Stimulated activated naive CD8-positive, alpha-beta T cell treated with anti-CD3 and anti-CD28 coated beads, Interleukin-15, amount 100 ng/mL, for 72 hours (primary cell): ENCODE results near the gene MYL3.

ENCODE experiments used
- ATAC-seq: fragments of 150-1000 bp; cut with Tn5 transposase; 2 replicates; pipeline ENCODE4 v1.10.0; 2021; ENCODE audit warnings: mild to moderate bottlenecking, moderate library complexity
- DNase-seq, 2 donors: peaks; one replicate each; pipeline ENCODE4 v3.0.0; 2021 to 2022
- H3K27ac Mint-ChIP-seq, 2 donors: one replicate each; pipeline ENCODE4 v1.8.0; 2022; ENCODE audit warnings: mild to moderate bottlenecking in 2 of 2, mixed read lengths in 2 of 2, moderate library complexity in 2 of 2
- H3K27me3 Mint-ChIP-seq: one replicate; pipeline ENCODE4 v1.8.0; 2022; ENCODE audit warnings: mixed read lengths
- H3K4me1 Mint-ChIP-seq: one replicate; pipeline ENCODE4 v1.8.0; 2022; ENCODE audit warnings: mild to moderate bottlenecking, mixed read lengths
- H3K4me3 Mint-ChIP-seq, 2 donors: one replicate each; pipeline ENCODE4 v1.8.0; 2022; ENCODE audit warnings: mild to moderate bottlenecking in 2 of 2, mixed read lengths in 2 of 2, moderate library complexity in 1 of 2
- H3K9me3 Mint-ChIP-seq, 2 donors: one replicate each; pipeline ENCODE4 v1.8.0; 2022; ENCODE audit warnings: mixed read lengths in 2 of 2

The MYL3 gene

DNA sequence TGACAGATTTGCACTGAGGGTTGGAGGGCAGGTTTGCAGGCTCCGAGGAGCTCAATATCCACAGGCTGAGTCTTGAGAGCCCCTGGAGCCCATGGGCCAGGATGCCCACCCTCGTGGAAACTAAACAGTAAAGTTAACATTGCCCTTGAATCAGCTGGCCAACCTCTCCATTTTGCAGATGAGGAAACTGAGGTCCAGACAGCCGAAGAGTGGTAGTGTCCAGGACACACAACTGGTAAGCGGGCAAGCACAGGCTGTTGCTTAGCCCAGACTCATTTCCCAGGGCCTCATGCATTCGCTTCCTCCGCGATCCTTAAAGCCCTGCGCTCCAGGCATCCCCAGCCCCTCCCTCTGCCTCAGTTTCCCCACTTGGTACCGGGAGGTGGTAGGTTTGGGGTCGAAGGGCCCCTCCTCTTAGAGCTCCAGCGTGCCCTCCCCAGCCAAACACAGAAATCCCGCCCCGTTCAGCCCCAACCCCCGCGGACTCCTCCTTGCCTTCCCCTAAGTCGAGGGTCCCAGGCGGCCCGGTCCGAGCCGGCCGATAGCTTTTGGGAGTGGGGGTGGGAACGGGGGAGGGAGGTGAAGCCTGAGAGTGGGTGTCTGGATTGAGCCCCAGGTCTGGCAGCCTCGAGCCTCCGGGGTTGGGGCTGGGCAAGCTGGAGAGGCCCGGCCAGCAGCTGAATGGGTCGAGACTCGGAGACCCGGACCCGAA, 17.8 kb upstream of the MYL3 start:
- DNase-seq (no peak), ATAC-seq (no peak)
- Mint-ChIP-seq H3K4me1 (peaks cover 24% of the 10 kb centered on the region), H3K27me3 (peaks cover 80% of the 10 kb centered on the region), H3K27ac (no peak overlapping the region), H3K9me3 (no peaks in the 10 kb centered on the region), H3K4me3 (no peak overlapping the region)

GRCh38 chr3:46878781-46879436, 15.7 kb upstream of the MYL3 start:
- Mint-ChIP-seq H3K4me3 (no peak overlapping the region), H3K27me3 (peaks cover 64% of the 10 kb centered on the region), H3K27ac (no peak overlapping the region), H3K4me1 (peaks cover 34% of the 10 kb centered on the region), H3K9me3 (no peaks in the 10 kb centered on the region)
- DNase-seq (no peak), ATAC-seq (no peak)

GRCh38 chr3:46877406-46878125, 14.3 kb upstream of the MYL3 start, which contains the start of gene PTH1R:
Gene PTH1R, plus strand, starts transcription at chr3:46877721. Its CDS starts 5,839 bp downstream, at chr3:46883560.
- Mint-ChIP-seq H3K4me1 (peaks cover 39% of the 10 kb centered on the region), H3K27ac (no peak within 1 kb of the TSS), H3K9me3 (no peaks in the 10 kb centered on the region), H3K27me3 (peaks cover 59% of the 10 kb centered on the region), H3K4me3 (no peak within 1 kb of the TSS)
- ATAC-seq (no peak), DNase-seq (no peak)

- Mint-ChIP-seq H3K4me1 (peaks cover 32% of the 10 kb centered on the region), H3K27ac (no peak overlapping the region), H3K27me3 (peaks cover 53% of the 10 kb centered on the region), H3K9me3 (no peaks in the 10 kb centered on the region), H3K4me3 (no peak overlapping the region)
- DNase-seq (no peak), ATAC-seq (no peak)
Measured at GRCh38 chr3:46876313-46877300, 13.4 kb upstream of the MYL3 start.

DNA sequence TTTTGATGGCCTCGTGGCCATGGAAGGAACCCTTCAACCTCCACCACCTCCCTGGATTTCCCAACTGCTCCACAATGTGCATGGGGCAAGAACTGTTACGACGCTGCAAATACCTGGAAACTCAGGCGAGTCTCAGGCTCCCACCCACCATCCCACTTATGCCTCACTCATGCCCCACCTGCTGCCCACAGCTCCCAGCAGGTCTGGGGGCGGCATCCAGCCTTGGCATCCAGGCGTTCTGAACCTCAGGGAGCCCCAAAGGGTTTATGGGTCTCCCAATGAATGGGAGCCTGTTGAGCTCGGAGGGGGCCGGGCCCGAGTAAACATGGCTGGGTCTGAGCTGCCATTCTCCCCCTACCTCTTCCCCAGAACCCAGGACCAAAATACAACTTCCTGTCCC, 12.3 kb upstream of the MYL3 start:
- H3K27me3 Mint-ChIP-seq, result peaks cover 47% of the 10 kb centered on the region
- no peak overlapping the region for H3K4me3 Mint-ChIP-seq
- no peaks in the 10 kb centered on the region for H3K9me3 Mint-ChIP-seq
- DNase-seq, result no peak
- no peak overlapping the region for H3K27ac Mint-ChIP-seq
- H3K4me1 Mint-ChIP-seq, result peaks cover 27% of the 10 kb centered on the region
- ATAC-seq, result no peak

- Mint-ChIP-seq H3K27me3 (peaks cover 36% of the 10 kb centered on the region), H3K4me1 (peaks cover 23% of the 10 kb centered on the region), H3K4me3 (no peak overlapping the region), H3K27ac (peak overlapping the region in 1 of 2 donors; percentile 21), H3K9me3 (no peaks in the 10 kb centered on the region)
- ATAC-seq, result no peak
- DNase-seq, result no peak
Measured at GRCh38 chr3:46874430-46874829, 11.2 kb upstream of the MYL3 start.

DNA sequence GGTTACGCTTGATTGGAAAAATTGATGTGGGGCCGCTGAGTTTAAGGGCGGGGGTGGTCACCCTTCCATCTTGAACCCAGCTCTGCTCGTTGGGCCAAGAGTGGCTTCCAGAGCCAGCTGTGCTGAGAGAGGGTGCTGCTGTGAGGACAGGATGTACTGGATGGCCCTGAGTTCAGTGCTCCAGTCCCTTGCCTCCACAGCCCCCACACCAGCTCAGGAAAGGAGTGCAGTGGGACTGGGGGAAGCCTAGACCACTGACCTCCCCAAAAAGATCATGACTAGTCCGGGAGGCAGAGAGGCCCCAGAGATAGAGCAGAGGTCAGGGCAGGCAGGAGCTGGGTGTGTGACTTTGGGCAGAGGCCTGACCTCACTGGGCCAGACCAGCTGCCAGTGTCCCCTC, 10.3 kb upstream of the MYL3 start:
- H3K27ac Mint-ChIP-seq, result no peak overlapping the region
- DNase-seq (no peak), ATAC-seq (no peak)
- H3K4me3 Mint-ChIP-seq, result no peak overlapping the region
- peaks cover 23% of the 10 kb centered on the region for H3K4me1 Mint-ChIP-seq
- no peaks in the 10 kb centered on the region for H3K9me3 Mint-ChIP-seq
- H3K27me3 Mint-ChIP-seq, result peaks cover 26% of the 10 kb centered on the region

DNA sequence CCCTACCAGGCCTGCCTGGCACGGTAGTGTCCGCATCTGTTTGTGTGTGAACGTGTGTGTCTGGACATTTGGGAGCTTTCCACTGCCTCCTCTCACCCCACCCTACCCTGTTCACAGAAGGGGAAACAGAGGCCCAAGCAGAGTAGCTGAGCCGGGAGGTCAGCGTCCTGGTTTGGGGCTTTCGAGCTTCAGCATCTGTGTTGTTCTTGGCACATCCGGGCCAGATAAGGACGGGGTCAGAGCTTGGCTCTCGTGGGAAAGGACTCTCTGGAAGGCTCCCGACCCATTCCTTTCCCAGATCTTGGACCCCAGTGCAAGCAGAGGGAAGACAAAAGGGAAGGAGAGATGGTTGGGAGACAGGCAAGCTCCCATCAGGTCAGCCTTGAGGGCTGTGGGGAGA, 8.0 kb upstream of the MYL3 start:
- DNase-seq, result no peak
- H3K27ac Mint-ChIP-seq, result no peak overlapping the region
- peaks cover 21% of the 10 kb centered on the region for H3K27me3 Mint-ChIP-seq
- H3K4me1 Mint-ChIP-seq, result peaks cover 23% of the 10 kb centered on the region
- ATAC-seq, result no peak
- no peak overlapping the region for H3K4me3 Mint-ChIP-seq
- no peaks in the 10 kb centered on the region for H3K9me3 Mint-ChIP-seq

DNA sequence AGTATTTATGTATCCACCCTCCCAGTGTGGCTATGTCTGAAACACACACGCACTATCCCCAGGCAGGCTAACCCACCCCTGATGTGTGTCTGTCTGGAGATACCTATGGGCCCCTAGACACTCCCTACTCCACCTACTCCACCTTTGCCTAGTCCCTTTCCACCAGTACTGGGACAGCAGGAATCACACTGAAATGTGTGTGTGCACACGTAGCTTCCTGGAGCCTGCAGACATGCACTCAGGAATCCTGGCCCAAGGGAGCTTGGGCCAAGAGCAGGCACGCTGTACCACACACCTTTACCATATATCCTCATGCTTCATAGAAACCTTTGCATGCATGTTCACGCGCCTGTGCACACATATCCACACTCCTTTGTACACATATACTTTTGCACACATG, 7.4 kb upstream of the MYL3 start:
- no peak overlapping the region for H3K4me3 Mint-ChIP-seq
- H3K9me3 Mint-ChIP-seq, result no peaks in the 10 kb centered on the region
- DNase-seq (no peak), ATAC-seq (no peak)
- H3K4me1 Mint-ChIP-seq, result peaks cover 23% of the 10 kb centered on the region
- H3K27ac Mint-ChIP-seq, result no peak overlapping the region
- peaks cover 21% of the 10 kb centered on the region for H3K27me3 Mint-ChIP-seq

DNA sequence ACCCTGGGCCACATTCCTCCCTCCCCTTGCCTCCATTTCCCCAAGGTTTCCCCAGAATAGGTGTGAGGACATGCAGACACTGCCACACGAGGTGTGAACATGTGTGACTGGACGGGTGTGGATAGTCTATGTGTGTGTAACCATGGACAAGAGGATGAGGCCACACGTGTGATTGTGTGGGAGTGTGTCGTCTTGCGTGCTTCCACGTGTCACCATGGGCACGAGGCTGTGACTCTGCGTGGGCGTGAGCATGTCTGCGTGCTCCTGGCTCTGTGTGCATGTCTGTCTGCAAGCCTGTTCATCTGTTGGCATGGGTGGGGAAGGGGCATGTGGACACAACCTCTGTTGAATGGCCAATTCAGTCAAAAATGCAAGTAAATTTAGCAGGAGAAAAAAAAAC, 6.2 kb upstream of the MYL3 start:
- peaks cover 20% of the 10 kb centered on the region for H3K27me3 Mint-ChIP-seq
- no peaks in the 10 kb centered on the region for H3K9me3 Mint-ChIP-seq
- H3K27ac Mint-ChIP-seq, result no peak overlapping the region
- no peak for DNase-seq
- peaks cover 17% of the 10 kb centered on the region for H3K4me1 Mint-ChIP-seq
- ATAC-seq, result no peak
- no peak overlapping the region for H3K4me3 Mint-ChIP-seq

GRCh38 chr3:46868948-46869347, 5.7 kb upstream of the MYL3 start:
- no peaks in the 10 kb centered on the region for H3K9me3 Mint-ChIP-seq
- DNase-seq (no peak), ATAC-seq (no peak)
- H3K4me1 Mint-ChIP-seq, result peaks cover 12% of the 10 kb centered on the region
- no peak overlapping the region for H3K27ac Mint-ChIP-seq
- no peak overlapping the region for H3K4me3 Mint-ChIP-seq
- H3K27me3 Mint-ChIP-seq, result peaks cover 16% of the 10 kb centered on the region

DNA sequence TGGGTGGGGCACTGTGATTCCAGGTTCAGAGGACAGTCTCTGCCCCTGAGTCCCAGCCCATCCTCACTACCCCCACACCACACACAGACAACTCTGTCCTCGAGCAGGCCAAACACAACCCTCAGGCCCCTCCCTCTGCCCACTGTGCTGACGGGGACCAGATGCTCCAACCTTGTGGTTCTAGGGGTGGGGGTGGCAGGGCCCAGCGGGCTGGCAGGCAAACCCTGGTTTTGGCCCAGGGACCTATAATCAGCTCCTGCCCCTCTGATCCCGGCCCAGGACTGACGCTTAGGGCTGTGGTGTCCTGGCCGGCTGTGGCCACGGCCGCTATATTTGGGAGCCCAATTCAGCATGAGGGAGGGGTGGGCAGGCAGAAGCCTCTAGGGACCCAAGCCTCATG, 5.0 kb upstream of the MYL3 start:
- H3K4me3 Mint-ChIP-seq, result no peak overlapping the region
- no peaks in the 10 kb centered on the region for H3K9me3 Mint-ChIP-seq
- H3K27ac Mint-ChIP-seq, result no peak overlapping the region
- ATAC-seq (no peak), DNase-seq (no peak)
- H3K4me1 Mint-ChIP-seq, result peaks cover 6% of the 10 kb centered on the region
- H3K27me3 Mint-ChIP-seq, result peaks cover 9% of the 10 kb centered on the region

DNA sequence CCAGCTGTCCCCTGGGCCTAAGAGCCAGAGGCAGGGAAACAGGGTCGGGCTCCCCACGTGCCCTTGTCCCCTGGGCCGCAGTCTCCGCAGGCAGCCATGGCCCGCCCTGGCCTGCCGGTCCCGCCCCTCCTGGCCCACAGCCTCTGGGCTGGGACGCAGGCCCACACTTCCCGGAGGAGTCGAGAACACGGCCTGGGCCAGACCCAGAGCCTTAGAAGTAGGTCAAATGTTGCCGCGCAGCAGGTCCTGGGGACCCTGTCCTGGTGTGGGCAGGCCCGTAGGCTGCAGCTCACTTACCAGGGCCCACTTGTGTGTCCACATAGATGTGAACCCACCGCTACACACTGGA, 4.3 kb upstream of the MYL3 start:
- Mint-ChIP-seq H3K27me3 (peaks cover 8% of the 10 kb centered on the region), H3K27ac (no peak overlapping the region), H3K4me3 (no peak overlapping the region), H3K4me1 (no peaks in the 10 kb centered on the region), H3K9me3 (no peaks in the 10 kb centered on the region)
- ATAC-seq (no peak), DNase-seq (no peak)

DNA sequence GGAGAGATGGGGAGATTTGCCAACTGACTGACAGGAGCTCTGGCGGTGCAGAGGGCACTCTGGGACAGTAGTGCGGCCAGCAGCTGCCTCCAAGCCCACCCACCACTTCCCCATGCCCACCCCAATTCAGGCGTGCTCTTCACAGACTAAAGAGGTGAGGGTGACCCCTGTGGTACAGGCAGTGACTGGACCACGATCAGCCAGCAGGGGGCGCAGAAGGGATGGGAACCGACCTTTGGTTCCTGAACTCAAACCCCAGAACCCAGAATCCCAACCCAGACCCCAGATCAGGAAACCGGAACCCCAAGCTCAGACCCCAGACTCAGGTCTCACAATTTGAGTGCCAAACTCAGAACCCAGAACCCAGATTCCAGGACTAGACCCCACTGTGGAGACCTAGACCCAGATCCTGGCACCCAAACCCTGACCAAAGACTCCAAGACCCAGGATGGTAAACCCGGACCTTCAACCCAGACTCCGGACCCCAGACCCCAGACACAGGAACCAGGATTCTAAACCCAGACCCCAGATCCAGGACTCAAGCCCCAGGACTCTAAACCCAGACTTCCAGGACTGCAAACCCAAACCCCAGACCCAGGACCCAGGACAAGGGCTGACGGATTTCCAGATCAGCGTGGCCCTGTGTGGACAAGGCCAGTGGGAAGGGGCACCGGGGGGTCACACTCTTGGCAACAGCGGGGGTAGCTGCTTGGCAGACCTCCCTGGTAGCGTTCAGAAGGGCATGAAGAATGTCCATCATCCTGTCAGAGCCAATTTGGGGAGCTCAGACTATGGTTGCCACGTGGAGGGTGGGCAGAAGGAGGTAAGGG, 3.7 kb upstream of the MYL3 start:
- no peak overlapping the region for H3K27ac Mint-ChIP-seq
- H3K4me3 Mint-ChIP-seq, result no peak overlapping the region
- H3K27me3 Mint-ChIP-seq, result peaks cover 7% of the 10 kb centered on the region
- ATAC-seq (peak; percentile 53), DNase-seq (peak; percentile 67 to 73)
- H3K9me3 Mint-ChIP-seq, result no peaks in the 10 kb centered on the region
- no peaks in the 10 kb centered on the region for H3K4me1 Mint-ChIP-seq
